Ecto neural progenitor cell (in vitro differentiated cells): ENCODE results near the gene PER2.

ENCODE experiments used
- DNase-seq: peaks from one replicate; pipeline ENCODE4 v3.0.0-alpha.2; 2018; ENCODE audit warnings: low spot score

Gene PER2

DNA sequence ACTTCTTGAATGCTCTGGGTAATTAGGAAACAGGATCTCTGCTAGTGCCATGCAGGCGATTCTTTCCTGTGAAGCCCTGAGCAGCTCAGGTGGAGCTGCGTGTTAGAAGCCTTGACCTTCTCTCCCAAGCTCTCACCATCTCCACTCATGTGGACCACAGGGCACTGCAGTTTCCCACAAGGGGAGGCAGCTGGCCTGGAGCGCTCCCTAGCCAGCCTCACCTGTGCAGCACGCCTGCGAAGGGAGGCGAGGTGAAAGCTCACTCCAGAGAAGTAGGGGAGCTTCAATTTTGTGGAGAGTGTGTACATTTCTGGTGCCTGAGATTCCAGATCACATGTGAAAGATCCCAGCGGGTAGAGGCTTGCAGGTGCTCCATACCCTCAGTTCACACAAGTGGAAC lies 37.5 kb downstream of the PER2 start:
- no peak for DNase-seq

GRCh38 chr2:238247841-238248453 lies 40.5 kb downstream of the PER2 start:
- no peak for DNase-seq

DNA sequence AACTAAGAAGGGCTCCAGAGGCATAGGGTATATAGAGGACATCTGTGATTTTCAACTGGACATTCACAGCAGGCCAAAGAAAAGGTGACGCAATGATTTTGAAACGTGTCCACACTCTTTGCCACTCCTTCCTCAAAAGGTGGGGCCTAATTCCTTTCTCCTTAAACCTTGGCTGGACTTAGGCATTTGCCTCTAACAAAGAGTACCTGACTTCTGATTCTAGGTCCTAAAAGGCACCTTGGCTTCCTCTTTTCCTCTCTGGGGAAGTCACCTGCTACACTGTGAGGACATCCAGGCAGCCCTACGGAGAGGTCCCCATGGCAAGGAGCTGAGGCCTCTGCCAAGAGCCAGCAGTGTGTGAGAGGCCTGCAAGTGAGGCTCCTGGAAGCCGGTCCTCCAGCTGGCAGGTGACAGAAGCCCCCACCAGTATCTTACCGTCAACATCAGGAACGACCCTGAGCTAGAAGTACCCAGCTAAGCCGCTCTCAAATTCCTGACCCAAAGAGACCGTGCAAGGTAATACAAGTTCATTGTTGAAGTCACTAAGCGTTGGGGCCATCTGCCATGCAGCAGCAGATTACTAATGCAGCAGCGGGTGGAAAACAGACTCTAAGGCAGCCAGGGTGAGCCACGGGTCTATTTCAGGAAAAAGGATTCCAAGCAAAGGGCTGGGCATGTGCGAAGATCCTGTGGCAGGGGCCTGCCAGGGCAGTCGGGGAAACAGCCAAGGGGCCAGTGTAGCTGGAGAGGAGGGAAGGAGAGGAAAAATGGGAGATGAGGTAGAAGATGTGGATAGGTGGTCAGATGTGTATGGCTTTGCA lies 41.2 kb downstream of the PER2 start:
- DNase-seq, result no peak

DNA sequence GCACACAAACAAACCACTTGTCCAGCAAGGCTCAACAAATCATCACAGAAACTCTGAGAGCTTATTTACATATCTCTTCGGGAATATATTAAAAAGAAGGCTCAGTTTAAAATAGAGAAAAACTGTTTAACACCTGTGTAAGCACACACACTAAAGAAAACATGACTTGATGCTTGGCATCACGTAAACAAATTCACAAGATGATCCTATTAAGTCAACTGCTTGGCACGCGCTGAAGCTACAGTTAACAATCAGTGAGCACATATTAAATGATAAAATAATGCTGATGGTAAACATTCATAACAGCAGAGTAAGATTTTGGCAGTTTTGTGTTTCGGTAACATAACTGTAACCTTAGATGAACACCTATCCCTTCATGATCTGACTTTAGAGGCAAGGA lies 44.3 kb downstream of the PER2 start:
- no peak for DNase-seq

DNA sequence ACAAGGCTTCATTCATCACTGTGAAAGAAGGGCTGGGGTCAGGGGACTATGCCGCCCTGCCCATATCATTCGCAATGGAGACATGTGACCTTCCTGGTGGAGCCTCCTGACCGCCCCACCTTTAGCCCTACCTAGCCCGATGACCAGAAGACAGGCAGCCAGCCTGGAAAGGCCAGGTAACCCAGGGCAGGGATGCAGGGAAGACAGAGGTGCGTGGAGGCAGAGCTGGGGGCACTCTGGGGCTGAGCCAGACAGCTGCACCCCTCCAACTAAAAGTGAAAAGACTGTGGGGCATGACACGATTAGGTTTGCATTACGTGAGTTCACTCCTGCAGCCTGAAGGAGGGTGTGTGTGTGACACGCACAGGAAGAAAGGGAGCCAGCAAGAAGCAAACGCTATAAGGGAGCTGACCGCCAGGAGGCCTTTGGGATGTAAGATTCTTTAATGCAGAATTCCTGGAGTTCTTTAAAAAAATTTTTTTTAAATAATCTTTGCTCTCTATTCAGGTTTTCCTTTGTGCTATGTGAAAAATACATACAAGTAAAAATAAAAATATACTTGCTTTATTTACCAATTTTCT lies 44.8 kb downstream of the PER2 start:
- DNase-seq, result no peak

GRCh38 chr2:238242731-238243495 lies 45.5 kb downstream of the PER2 start:
- no peak for DNase-seq

DNA sequence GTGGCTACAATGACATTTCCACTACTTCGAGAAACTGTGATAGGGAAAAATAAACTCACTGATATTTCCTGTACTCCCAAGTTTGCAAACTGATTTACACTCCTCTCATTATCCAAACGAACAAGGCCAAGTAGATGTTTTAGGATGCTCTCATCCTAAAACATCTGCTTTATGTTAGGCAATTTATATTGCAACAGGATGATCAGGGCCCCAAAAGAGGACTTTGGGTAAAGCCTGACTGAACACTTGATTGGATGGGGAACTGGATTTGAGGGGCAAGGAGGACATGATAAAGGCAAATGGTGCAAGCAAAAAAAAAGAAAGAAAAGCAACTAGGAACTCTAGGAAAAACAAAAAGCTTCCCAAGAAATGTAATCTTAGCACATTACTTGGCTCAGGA lies 46.4 kb downstream of the PER2 start:
- DNase-seq, result no peak

DNA sequence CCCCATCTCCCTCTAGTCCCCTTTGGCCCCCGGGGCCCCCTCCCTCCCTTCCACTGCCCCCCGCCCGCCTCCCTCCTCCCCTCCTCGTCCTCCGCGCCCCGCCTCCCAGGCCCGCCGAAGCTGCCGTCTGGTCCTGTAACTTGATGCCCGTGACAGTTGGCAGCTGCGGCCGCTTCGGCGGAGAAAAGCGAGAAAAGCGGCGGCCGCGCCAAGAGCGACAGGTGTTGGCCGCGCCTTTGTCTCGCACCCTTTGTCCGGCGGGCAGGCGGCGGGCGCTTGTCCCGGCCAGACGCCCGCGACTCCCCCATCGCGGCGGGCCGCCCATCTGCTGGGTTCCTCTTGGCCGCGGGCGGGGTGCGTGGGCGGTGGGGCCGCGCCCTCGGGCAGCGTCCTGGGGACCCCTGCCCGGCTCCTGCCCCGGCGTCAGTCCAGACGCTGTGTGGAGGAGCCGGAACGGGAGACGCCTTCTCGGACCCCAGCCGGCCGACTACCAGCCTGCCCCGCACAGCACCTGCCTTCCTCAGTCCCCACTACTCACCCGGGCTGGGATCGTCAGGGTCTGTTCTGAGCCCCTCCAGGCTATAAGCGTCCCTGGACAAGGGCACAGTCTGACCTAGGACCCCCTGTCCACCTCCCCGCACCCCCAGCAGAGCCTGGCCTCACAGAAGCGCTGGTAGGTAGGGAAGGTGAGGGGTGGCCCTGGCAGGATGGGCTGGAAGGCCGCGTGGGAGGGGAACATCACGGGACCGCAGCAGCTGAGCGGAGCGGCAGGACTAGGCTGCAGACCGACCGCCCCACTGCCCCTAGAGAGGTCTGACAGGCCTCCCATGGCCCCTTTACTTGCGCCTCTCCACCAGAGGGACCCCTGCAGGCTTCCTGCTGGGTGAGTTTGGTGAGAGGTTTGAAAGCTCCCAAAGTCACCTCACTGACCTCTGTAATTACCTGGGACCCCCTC lies 47.4 kb downstream of the PER2 start:
- DNase-seq, result peak; percentile 88

- DNase-seq, result peak; percentile 94
Measured at GRCh38 chr2:238239863-238240756, 48.3 kb downstream of the PER2 start, which contains the start of gene HES6. Gene HES6 (minus strand): TSS chr2:238240038. CDS start chr2:238239905, 133 bp downstream.

GRCh38 chr2:238239543-238239862 lies 48.9 kb downstream of the PER2 start:
- no peak for DNase-seq

DNA sequence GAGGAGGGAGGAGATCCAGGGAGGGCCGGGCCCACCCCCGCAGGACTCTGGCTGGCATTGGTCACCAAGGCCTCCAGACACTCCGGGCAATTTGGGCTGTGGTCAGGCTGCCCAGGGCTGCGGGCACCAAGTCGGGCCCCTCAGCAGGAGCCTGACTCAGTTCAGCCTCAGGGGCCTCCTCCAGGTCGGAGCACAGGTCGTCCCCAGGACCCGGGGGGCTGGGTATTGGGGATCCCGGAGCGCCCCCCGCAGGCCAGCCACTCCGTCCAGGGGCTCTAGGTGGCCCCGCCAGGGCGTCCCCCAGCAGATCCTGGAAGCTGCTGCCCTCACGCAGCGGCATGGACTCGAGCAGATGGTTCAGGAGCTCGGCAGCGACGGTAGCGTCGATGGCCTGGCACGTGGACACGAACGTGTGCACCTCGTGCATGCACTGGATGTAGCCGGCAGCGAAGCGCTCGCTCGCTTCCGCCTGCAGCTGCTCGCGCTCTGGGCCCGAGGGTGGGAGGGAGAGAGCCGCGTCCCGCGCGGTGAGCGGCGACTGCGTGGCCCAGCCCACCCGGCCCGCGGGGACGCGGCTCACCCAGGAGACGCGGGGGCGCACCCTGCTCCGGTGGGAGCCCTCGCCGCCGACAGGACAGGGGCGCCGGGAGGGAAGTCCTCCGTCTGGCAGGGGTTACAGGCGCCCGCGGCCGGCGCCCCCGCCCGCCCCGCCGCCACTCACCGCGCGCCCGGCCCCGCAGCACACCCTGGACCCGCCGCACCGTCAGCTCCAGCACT lies 49.5 kb downstream of the PER2 start:
- DNase-seq, result no peak

- no peak for DNase-seq
Measured at GRCh38 chr2:238238311-238238765, 50.1 kb downstream of the PER2 start.

GRCh38 chr2:238237431-238238135 lies 50.8 kb downstream of the PER2 start:
- DNase-seq, result no peak

DNA sequence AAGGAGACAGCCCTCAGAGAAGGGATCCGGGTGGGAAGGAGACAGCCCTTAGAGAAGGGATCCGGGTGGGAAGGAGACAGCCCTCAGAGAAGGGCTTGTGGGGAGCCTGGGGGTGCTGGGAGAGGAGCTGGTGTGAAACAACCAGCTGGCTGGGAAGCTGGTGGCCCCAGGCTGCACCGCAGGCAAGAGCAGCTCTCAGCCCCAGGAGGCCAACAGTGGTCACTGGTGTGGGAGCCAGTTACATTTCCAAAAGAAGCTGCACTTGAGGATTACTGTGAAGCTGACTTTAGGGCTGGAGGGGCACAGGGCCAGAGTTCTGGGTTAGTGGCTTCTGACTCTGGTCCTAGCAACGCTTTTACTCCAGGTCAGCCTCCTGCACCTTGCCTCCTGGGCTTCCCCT lies 51.8 kb downstream of the PER2 start:
- DNase-seq, result no peak

DNA sequence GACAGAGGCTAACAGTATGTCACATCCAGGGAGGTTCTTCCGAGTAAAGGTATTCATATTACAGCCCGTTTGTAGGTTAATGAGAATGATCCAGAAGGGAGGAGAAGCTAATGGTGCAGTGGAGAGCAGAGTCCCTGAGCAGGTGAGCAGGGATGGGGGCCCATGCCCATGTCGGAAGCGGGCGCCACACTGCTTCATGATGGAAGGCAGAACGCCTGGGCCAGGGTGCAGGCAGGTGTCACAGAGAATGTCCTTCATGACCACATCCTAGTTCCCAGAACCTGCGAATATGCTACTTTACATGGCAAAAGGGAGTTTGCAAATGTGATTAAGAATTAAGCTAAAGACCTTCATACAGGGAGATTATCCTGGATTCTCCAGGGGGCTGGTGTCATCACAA lies 52.6 kb downstream of the PER2 start:
- no peak for DNase-seq

- no peak for DNase-seq
Measured at GRCh38 chr2:238235331-238235732, 53.1 kb downstream of the PER2 start.

DNA sequence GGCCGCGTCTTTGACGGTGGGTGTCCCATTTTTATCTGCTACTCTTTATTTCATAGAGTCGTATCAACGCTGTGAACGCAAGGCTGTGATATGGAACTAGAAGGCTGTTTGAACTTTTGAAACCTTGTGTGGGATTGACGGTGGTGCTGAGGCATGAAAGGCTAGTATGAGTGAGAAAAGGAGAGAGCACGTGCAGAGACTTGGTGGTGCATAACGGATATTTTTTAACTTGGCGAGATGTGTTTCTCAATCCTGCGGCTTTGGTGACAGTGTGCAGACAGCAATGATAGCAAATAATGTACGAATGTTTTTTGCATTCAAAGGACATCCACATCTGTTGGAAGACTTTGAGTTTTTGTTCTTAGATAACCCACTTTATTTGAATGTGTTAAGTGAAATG lies 54.8 kb downstream of the PER2 start:
- no peak for DNase-seq

DNA sequence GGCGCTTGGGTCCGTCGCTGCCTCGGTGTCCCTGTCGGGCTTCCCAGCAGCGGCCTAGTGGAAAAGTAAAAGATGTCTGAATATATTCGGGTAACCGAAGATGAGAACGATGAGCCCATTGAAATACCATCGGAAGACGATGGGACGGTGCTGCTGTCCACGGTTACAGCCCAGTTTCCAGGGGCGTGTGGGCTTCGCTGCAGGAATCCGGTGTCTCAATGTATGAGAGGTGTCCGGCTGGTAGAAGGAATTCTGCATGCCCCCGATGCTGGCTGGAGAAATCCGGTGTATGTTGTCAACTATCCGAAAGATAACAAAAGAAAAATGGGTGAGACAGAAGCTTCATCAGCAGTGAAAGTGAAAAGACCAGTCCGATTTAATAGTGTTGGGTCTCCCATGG lies 56.6 kb downstream of the PER2 start:
- peak; percentile 36 for DNase-seq

GRCh38 chr2:238231251-238231793 lies 57.1 kb downstream of the PER2 start:
- DNase-seq, result peak; percentile 82
